Chondrocyte (in vitro differentiated cells): ENCODE results near the gene CEP128. TPM values are rescaled to one million over a fixed set of nuclear protein-coding genes. Genes with fewer than 3 reads are reported as not detected.

ENCODE experiments used
- DNase-seq: peaks from one replicate; pipeline ENCODE4 v3.0.0; 2021; ENCODE audit warnings: mixed read lengths, low spot score
- H3K27ac Mint-ChIP-seq: one replicate; pipeline ENCODE4 v1.8.0; 2021; ENCODE audit warnings: mild to moderate bottlenecking, moderate library complexity, mixed read lengths; ENCODE audit not compliant: unreplicated experiment
- H3K27me3 Mint-ChIP-seq: 2 replicates; pipeline ENCODE4 v1.8.0; 2021; ENCODE audit warnings: low read depth, mixed read lengths
- H3K36me3 Mint-ChIP-seq: 2 replicates; pipeline ENCODE4 v1.8.0; 2021; ENCODE audit warnings: low read depth, mixed read lengths
- H3K4me1 Mint-ChIP-seq: 2 replicates; pipeline ENCODE4 v1.8.0; 2021; ENCODE audit warnings: low read depth, mild to moderate bottlenecking, mixed read lengths
- H3K4me3 Mint-ChIP-seq: one replicate; pipeline ENCODE4 v1.8.0; 2021; ENCODE audit warnings: mild to moderate bottlenecking, moderate library complexity, mixed read lengths; ENCODE audit not compliant: unreplicated experiment
- H3K9me3 Mint-ChIP-seq: 2 replicates; pipeline ENCODE4 v1.8.0; 2021; ENCODE audit warnings: low read depth, mixed read lengths
- CTCF ChIP-seq: fragments of 200-600 bp; sonication (generic); IDR thresholded peaks from 2 replicates; pipeline ENCODE4 v1.5.0; 2021; ENCODE audit warnings: antibody characterized with exemption, mild to moderate bottlenecking, moderate library complexity
- total RNA-seq: library from RNA; stranded (reverse); gene quantifications from 3 replicates; pipeline ENCODE4 v1.2.1, GENCODE V29; 2021

Gene CEP128
- total RNA-seq, 1 donor from 2014 or later: 3.5 TPM

- DNase-seq: no peak
- no peak for TF ChIP-seq CTCF
- H3K9me3 Mint-ChIP-seq: peaks cover 11% of the 10 kb centered on the region
- H3K4me1 Mint-ChIP-seq: peaks cover 12% of the 10 kb centered on the region
- H3K27me3 Mint-ChIP-seq: no peaks in the 10 kb centered on the region
- H3K36me3 Mint-ChIP-seq: peaks cover 3% of the 10 kb centered on the region
- no peak overlapping the region for H3K27ac Mint-ChIP-seq
- no peak overlapping the region for H3K4me3 Mint-ChIP-seq
These were observed 277.0 kb downstream of the CEP128 start for GRCh38 chr14:80664576-80664975.

- H3K4me1 Mint-ChIP-seq: peaks cover 3% of the 10 kb centered on the region
- TF ChIP-seq CTCF: no peak
- DNase-seq: no peak
- no peaks in the 10 kb centered on the region for H3K27me3 Mint-ChIP-seq
- H3K4me3 Mint-ChIP-seq: no peak overlapping the region
- no peak overlapping the region for H3K27ac Mint-ChIP-seq
- H3K9me3 Mint-ChIP-seq: peaks cover 3% of the 10 kb centered on the region
- peaks cover 1% of the 10 kb centered on the region for H3K36me3 Mint-ChIP-seq
These were observed 278.0 kb downstream of the CEP128 start for GRCh38 chr14:80663541-80663940.

- no peaks in the 10 kb centered on the region for H3K9me3 Mint-ChIP-seq
- no peaks in the 10 kb centered on the region for H3K36me3 Mint-ChIP-seq
- H3K27me3 Mint-ChIP-seq: no peaks in the 10 kb centered on the region
- no peak overlapping the region for H3K4me3 Mint-ChIP-seq
- no peak for DNase-seq
- no peaks in the 10 kb centered on the region for H3K4me1 Mint-ChIP-seq
- TF ChIP-seq CTCF: no peak
- no peak overlapping the region for H3K27ac Mint-ChIP-seq
These were observed 281.8 kb downstream of the CEP128 start for GRCh38 chr14:80659783-80660182.

- no peak for TF ChIP-seq CTCF
- no peak for DNase-seq
- no peaks in the 10 kb centered on the region for H3K36me3 Mint-ChIP-seq
- no peaks in the 10 kb centered on the region for H3K27me3 Mint-ChIP-seq
- H3K4me3 Mint-ChIP-seq: no peak overlapping the region
- H3K4me1 Mint-ChIP-seq: no peaks in the 10 kb centered on the region
- H3K9me3 Mint-ChIP-seq: no peaks in the 10 kb centered on the region
- no peak overlapping the region for H3K27ac Mint-ChIP-seq
These were observed 282.8 kb downstream of the CEP128 start for GRCh38 chr14:80658733-80659132.

GRCh38 chr14:80658155-80658554, 283.4 kb downstream of the CEP128 start:
- TF ChIP-seq CTCF: no peak
- no peaks in the 10 kb centered on the region for H3K27me3 Mint-ChIP-seq
- no peak overlapping the region for H3K4me3 Mint-ChIP-seq
- no peak for DNase-seq
- H3K36me3 Mint-ChIP-seq: no peaks in the 10 kb centered on the region
- H3K9me3 Mint-ChIP-seq: no peaks in the 10 kb centered on the region
- H3K27ac Mint-ChIP-seq: no peak overlapping the region
- no peaks in the 10 kb centered on the region for H3K4me1 Mint-ChIP-seq
